Activated CD8-positive, alpha-beta memory T cell treated with anti-CD3 and anti-CD28 coated beads for 24 hours (primary cell): ENCODE measurements around the gene ARHGAP24.
"Not testable (repeated sequence)": the region's sequence is repeated elsewhere in the genome, so short reads cannot be mapped to it uniquely, and the experiment has no call there.

Source experiments
- DNase-seq: peaks from one replicate; pipeline ENCODE4 v3.0.0-alpha.2; 2020

The ARHGAP24 gene

GRCh38 chr4:85659610-85660218 is 184.8 kb downstream of the ARHGAP24 start:
- no peak for DNase-seq

- DNase-seq: not testable (repeated sequence)
These were observed 191.7 kb downstream of the ARHGAP24 start for GRCh38 chr4:85666625-85667024.

- DNase-seq: no peak
These were observed 194.3 kb downstream of the ARHGAP24 start for GRCh38 chr4:85669204-85669603.

GRCh38 chr4:85669992-85670548 is 195.1 kb downstream of the ARHGAP24 start:
- no peak for DNase-seq

GRCh38 chr4:85671120-85671519 is 196.2 kb downstream of the ARHGAP24 start:
- DNase-seq: no peak

- no peak for DNase-seq
These were observed 197.2 kb downstream of the ARHGAP24 start for GRCh38 chr4:85672116-85672515.

DNA sequence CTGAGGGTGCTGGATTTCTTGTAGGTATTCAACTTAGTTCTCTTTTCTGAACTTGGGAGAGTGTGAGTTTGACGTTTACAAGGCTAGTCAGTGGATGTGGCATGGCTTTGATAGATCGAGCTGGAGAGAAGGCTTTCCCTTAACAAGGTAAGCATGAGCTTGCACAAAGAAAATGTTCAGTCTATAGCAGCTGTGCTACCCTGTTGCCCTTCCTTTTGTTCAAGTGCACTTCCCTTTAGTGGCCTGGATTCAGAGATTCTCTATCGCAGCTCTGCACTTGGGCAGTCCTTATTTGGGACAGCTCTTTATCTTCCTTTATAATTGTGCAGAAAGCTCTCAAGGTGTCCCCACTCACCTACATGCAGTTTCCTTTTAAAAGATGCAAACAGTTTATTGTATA is 198.0 kb downstream of the ARHGAP24 start:
- DNase-seq: no peak

DNA sequence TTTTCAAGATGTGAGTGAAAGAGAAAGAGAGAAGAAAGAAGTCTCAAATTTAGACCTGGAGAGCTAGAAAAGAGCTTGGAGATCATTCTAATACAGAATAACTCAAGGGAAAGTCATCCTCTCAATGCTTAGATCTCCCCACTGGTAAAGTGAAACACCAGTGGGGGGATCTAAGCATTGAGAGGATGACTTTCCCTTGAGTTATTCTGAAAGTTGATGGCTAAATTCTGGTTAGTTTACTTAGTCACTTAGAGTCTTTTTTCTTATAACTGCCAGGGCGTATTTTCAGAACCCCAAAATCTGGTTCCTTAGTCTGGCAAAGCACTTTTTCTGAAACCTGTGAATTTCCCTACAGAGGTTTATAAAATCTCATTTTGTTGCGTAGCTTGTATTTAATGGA is 198.6 kb downstream of the ARHGAP24 start:
- DNase-seq: no peak

DNA sequence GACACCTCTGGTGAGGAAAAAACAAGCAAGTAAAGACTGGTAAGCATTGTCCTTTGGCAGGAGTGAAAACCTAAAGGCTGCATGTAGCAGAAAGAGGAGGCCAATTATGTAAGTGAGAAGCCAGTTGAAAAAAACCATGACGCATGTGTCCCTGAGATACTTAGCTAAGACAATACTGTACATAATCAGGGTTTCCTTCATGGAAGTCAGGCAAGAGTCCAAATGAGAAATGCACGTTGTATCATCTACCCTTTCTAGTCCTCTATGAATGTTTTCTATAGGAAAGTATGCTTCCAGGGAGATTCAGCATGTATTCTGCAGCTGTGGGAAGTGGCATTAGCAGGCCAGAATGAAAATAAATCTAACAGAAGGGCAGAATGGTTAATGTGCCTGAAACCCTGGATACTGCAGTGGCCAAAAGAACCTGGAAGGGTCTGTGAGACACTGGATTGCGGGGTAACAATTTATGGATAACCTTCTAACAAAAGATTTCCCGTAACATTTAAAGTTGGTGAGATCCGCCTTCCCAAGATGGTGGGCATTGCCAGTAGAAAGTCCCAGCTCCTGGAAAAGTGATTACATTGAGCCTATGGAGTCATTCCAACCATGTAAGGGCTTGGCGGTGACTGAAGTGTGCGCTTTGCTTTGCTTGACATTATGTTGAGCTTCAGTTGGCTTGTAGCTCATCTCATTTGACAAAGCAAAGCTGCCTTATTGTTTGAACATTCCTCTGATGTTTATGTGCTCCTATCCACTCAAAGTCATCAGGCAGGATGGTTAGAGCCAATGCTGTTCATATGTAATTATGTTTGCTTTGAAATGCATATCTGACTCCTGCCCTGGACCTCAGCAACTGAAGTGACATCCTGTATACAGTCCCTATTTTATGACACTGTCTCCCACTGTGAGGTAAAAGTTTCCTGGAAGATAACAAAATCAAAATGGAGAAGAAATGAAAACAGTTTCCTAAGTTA is 200.4 kb downstream of the ARHGAP24 start:
- DNase-seq: no peak

DNA sequence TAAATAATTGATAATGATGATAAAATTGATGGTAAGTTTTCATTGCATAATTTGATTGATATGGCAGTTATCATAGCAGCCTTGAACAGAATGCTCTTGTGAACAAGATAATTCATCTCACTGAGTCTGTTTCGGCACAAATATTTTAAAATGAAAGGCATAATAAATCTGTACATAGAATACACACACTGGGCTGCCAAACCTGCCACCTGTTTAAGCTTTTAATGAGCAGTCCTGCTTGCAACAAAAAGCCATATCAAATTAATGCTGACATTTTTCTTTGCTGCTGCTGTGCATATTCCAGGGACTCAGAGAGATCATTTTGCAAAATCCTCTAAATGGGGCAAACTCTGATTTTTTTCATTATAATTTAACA is 201.1 kb downstream of the ARHGAP24 start:
- DNase-seq: no peak

DNA sequence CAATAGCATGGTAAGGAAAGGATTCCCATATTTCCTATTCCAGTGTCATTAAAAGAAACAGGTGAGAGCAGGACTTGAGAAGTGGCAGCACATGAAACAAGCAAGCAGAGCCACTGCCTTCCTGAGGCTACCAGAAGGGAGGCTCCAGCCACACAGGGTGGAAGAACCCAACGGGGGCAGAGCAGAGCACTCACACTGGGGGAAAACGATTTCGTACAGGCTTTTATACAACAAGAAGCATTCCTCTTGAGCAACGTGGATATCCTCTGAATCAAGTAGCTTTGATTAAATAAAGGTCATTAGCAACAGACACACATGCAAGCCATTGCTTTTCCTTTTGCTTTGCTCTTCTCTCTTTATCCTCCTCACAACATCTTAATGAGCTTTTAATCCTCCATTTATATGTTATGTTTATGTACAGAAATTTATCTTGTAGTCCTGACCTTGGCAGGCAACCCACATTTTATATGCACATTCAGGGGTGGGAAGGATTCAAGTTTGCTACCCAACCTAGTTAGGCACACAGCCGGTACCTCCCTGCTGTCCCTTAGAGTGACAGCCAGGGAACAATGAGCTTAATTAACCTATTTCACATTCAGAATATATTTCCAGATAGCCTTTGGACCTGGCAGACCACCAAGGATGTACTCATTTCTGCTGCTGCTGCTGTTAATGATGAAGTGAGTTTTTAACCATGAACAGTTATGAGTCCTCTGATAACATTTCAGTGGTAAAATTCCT is 202.1 kb downstream of the ARHGAP24 start:
- no peak for DNase-seq

DNA sequence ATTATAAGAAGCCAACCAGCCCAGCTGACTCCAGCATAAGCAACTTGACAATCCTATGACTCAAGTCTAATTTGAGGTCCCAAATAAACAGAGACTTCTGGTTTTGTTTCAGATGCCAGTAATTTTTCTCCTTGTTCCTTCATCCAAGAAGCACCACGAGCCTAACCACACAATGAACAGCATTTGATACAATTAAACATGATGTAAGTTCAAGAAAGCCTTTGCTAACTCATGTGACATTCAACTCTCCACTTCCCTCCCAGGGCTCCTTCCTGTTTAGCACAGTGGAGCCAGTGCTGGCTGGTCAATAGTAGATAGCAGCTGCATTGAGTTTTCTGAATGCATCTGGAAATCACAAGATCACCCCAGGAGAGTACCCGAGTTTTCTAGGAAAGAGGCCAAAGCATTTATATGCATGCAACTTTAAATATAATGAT is 206.3 kb downstream of the ARHGAP24 start:
- no peak for DNase-seq

GRCh38 chr4:85681921-85682320 is 207.0 kb downstream of the ARHGAP24 start:
- DNase-seq: no peak

DNA sequence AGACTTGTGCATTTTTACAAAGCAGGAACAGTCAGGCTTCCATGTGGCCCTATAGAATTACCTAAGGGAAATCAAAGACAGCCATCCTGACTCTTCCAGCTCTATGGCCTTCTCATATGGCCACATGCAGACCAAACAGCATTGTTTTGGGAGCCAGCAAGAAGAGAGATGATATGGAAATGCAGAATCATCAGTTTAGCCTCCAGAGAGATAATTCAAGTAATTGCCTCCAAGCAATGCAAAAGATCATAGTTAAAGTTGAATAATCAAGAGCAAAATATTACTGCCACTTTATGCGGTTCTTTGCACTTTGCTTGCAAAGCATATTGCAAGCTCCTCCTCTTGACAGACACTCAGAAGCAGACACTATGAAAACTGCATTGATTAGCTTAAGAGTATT is 207.4 kb downstream of the ARHGAP24 start:
- no peak for DNase-seq

DNA sequence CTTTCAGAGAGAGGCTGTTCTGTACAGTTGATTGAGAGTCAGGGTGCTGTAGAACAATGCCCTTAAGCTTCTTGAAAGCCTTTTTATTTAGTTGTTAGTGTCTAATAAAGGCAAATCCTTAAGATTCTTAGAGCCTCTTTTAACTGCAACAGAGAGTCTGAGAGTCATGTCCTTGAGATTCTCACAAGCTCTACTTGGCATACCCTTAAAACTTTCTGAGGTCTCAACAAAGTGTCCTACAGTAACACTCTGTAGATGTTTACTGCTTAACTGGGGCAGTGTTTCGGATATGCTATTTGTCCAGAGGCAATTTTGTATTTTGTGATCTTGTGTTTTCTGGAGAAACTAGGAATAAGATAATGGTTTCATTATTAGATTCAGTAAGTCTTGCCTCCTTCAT is 209.7 kb downstream of the ARHGAP24 start:
- DNase-seq: no peak

DNA sequence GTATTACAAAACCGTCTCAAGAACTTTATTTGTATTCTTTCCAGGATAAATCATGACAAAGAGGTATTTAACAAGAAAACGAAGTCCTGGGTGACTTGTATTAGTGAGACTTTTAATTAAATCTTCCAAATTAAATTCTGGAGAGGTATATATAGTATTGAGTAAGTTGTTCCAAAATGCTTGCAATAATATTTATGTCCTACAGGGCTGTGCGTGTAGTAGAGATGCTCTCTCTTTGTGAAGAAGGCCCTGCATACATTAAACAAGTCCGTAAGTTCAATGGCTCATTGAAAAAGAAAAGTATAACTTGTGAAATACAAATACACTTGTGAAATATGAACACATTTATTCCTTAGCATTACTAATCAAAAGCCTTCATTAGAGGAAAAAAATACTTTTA is 211.4 kb downstream of the ARHGAP24 start:
- no peak for DNase-seq

DNA sequence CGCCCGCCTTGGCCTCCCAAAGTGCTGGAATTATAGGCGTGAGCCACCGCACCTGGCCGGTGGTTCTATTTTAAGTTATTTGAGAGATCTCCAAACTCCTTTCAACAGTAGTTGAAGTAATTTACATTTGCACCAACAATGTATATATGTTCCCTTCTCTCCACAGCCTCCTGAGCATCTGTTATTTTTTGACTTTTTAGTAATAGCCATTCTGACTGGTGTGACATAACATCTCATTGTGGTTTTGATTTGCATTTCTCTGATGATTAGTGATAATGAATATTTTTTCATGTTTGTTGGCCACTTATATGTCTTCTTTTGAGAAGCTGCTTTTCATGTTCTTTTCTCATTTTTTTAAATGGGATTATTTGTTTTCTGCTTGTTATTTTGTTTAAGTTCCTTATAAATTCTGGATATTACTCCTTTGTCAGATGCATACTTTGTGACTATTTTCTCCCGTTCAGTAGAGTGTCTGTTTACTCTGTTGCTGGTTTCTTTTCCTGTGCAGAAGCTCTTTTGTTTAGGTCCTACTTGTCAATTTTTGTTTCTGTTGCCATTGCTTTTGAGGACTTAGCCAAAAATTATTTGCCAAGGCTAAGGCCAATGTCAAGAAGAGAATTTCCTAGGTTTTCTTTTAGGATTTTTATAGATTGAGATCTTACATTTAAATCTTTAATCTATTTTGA is 213.2 kb downstream of the ARHGAP24 start:
- no peak for DNase-seq

- DNase-seq: no peak
These were observed 221.7 kb downstream of the ARHGAP24 start for GRCh38 chr4:85696661-85697060.

- no peak for DNase-seq
These were observed 222.9 kb downstream of the ARHGAP24 start for GRCh38 chr4:85697854-85698253.

GRCh38 chr4:85700362-85700761 is 225.4 kb downstream of the ARHGAP24 start:
- DNase-seq: no peak

- no peak for DNase-seq
These were observed 226.9 kb downstream of the ARHGAP24 start for GRCh38 chr4:85701861-85702321.

DNA sequence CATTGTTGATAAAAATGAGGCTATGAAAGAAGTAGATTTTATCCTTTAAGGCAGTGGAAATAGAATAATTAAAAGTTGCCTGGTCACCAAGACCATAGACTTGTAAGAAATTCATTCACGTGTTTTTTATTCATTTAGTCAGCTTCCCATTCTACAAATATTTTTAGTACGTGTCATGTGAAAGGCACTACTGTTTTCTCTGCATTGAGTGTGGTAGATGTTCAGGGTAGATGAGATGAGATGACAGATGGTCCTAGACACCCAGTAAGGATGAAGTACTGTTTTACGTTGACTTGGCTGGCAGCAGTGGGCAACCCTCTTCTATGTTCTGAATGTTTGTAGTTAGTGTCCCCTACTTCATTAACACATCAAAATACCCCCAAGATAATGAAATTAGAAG is 228.1 kb downstream of the ARHGAP24 start:
- DNase-seq: no peak

DNA sequence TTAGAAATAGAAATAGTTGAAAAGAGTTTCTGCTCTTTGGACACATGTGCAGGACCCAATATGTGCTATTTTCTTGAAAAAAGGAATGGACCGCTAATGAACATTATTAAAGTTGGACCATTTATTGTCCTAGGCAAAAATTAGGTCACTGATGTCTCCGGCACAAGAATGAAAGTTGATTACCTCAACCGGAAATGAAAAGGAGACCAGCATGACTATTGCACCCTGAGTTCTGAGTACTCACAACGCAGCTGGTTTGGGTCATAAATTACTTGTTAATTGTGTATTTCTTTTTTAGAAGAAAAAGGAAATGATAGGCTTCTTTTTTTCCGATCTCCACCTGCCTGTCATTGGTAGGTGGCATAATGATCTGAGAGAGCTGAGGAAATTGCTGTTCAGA is 232.7 kb downstream of the ARHGAP24 start:
- no peak for DNase-seq
